OCI-LY3 (cell line): ENCODE results near the gene MYOF.
A peak's percentile ranks its signal among the peaks of the same experiment; 100 is the strongest.

Source experiments
- H2AFZ ChIP-seq: fragments of 200-600, 300-600 bp; shearing (Covaris generic); 2 replicates; pipeline ENCODE4 v1.6.0; 2014; ENCODE audit warnings: antibody characterized with exemption, low read depth, low read length
- H3K27ac ChIP-seq: fragments of 200-600, 300-600 bp; sonication (generic); 2 replicates; pipeline ENCODE4 v1.5.1; 2014; ENCODE audit warnings: mild to moderate bottlenecking, low read length, moderate library complexity, mixed read lengths
- H3K27me3 ChIP-seq: fragments of 200-600, 300-600 bp; sonication (generic); 2 replicates; pipeline ENCODE4 v1.6.1; 2014; ENCODE audit warnings: low read depth, low read length, mixed read lengths
- H3K36me3 ChIP-seq: fragments of 200-600, 300-600 bp; sonication (generic); replicated peaks from 2 replicates; pipeline ENCODE3; 2014; ENCODE audit warnings: low read depth, low read length, mixed read lengths
- H3K4me1 ChIP-seq: fragments of 300-600, 200-600 bp; sonication (generic); 2 replicates; pipeline ENCODE4 v1.6.1; 2014; ENCODE audit warnings: low read length, mixed read lengths
- H3K4me2 ChIP-seq: fragments of 200-600, 300-600 bp; sonication (generic); 2 replicates; pipeline ENCODE4 v1.6.1; 2014; ENCODE audit warnings: low read length, mixed read lengths
- H3K4me3 ChIP-seq: fragments of 300-600, 200-600 bp; sonication (generic); 2 replicates; pipeline ENCODE4 v1.5.1; 2014; ENCODE audit warnings: antibody characterized with exemption, mild to moderate bottlenecking, low read length, moderate library complexity
- H3K79me2 ChIP-seq: fragments of 300-600, 200-600 bp; shearing (Covaris generic); 2 replicates; pipeline ENCODE4 v1.6.1; 2014; ENCODE audit warnings: mild to moderate bottlenecking, low read length, mixed read lengths
- H3K9ac ChIP-seq: fragments of 300-600, 200-600 bp; shearing (Covaris generic); 2 replicates; pipeline ENCODE4 v1.6.0; 2014; ENCODE audit warnings: mild to moderate bottlenecking, low read length, moderate library complexity
- H3K9me3 ChIP-seq: fragments of 200-600, 300-600 bp; shearing (Covaris generic); 2 replicates; pipeline ENCODE4 v1.6.1; 2014; ENCODE audit warnings: low read length, mixed read lengths; ENCODE audit not compliant: insufficient read depth
- H4K20me1 ChIP-seq: fragments of 200-600, 300-600 bp; sonication (generic); 2 replicates; pipeline ENCODE4 v1.6.1; 2016; ENCODE audit warnings: low read length, mixed read lengths; ENCODE audit not compliant: insufficient read depth
- EZH2phosphoT487 ChIP-seq: fragments of 200-600 bp; shearing (Covaris generic); IDR thresholded peaks from 2 replicates; pipeline ENCODE4 v1.6.1; 2018; ENCODE audit warnings: antibody characterized with exemption, mixed run types, low read depth
- TF ChIP-seq, protein P1 (sequence below): fragments of 200-600, 300-600 bp; sonication (generic); IDR thresholded peaks from 2 replicates; pipeline ENCODE4 v1.5.1; 2014; ENCODE audit warnings: antibody characterized with exemption, low read length, low read depth

MYOF gene

DNA sequence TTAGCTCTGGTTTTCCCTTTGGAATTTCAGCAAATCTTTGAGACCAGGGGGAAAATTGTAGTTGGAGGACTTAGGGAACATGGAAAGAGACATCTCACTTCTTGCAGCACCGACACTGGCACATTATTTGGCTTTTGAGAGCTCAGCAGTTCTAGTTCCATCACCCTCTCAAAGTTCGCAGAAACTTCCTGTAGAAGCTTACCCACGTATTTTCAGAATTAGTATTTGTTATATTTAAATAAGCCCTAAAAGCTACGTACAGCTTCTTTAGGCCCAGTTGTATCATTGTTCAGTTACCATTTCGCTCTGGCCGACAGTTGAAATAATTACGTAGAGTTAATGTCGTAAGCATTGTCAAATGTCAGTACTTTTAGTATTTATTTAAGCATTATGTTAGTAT, 27.7 kb upstream of the MYOF start:
- Histone ChIP-seq H3K36me3 (peaks cover 13% of the 10 kb centered on the region), H3K9ac (no peak overlapping the region), H3K4me1 (no peaks in the 10 kb centered on the region), H2AFZ (no peak overlapping the region), H4K20me1 (no peaks in the 10 kb centered on the region), H3K79me2 (no peaks in the 10 kb centered on the region), H3K27ac (no peak overlapping the region), H3K9me3 (no peaks in the 10 kb centered on the region), H3K4me3 (no peak overlapping the region), H3K27me3 (no peaks in the 10 kb centered on the region), H3K4me2 (no peak overlapping the region)
- TF ChIP-seq EZH2phosphoT487 = no peak
- TF ChIP-seq, protein P1, sequence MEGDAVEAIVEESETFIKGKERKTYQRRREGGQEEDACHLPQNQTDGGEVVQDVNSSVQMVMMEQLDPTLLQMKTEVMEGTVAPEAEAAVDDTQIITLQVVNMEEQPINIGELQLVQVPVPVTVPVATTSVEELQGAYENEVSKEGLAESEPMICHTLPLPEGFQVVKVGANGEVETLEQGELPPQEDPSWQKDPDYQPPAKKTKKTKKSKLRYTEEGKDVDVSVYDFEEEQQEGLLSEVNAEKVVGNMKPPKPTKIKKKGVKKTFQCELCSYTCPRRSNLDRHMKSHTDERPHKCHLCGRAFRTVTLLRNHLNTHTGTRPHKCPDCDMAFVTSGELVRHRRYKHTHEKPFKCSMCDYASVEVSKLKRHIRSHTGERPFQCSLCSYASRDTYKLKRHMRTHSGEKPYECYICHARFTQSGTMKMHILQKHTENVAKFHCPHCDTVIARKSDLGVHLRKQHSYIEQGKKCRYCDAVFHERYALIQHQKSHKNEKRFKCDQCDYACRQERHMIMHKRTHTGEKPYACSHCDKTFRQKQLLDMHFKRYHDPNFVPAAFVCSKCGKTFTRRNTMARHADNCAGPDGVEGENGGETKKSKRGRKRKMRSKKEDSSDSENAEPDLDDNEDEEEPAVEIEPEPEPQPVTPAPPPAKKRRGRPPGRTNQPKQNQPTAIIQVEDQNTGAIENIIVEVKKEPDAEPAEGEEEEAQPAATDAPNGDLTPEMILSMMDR = no peak

DNA sequence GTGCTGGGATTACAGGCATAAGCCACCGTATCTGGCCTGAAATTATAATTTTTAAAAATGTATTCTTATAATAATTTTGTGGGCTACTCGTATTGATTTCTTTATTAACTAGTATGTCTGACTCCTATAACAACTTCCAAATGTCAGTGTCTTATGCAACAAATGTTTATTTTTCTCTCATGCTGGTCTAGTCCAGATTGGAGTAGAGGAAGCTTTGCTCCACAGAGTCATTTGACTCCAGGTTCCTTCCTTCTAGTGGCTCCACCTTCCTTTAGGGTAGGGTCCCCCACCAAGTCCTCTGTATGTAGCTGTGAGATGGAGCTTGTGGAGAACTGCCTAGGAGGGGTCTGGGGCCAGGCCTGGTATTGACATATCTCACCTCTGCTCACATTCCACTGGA, 22.9 kb upstream of the MYOF start:
- no peak overlapping the region for H3K9ac ChIP-seq
- H2AFZ ChIP-seq = no peak overlapping the region
- no peaks in the 10 kb centered on the region for H3K27me3 ChIP-seq
- no peak for TF ChIP-seq EZH2phosphoT487
- TF ChIP-seq, protein P1 = no peak
- H4K20me1 ChIP-seq = no peaks in the 10 kb centered on the region
- H3K9me3 ChIP-seq = no peaks in the 10 kb centered on the region
- no peak overlapping the region for H3K4me2 ChIP-seq
- peaks cover 15% of the 10 kb centered on the region for H3K4me1 ChIP-seq
- peaks cover 26% of the 10 kb centered on the region for H3K36me3 ChIP-seq
- H3K79me2 ChIP-seq = peaks cover 11% of the 10 kb centered on the region
- H3K27ac ChIP-seq = no peak overlapping the region
- H3K4me3 ChIP-seq = no peak overlapping the region

GRCh38 chr10:93503075-93503474, 20.9 kb upstream of the MYOF start:
- peak overlapping the region; percentile 18; the same call in 1 of the 2 replicates for H2AFZ ChIP-seq
- peaks cover 26% of the 10 kb centered on the region for H3K36me3 ChIP-seq
- peak overlapping the region; percentile 43 for H3K4me2 ChIP-seq
- 0 out of 2 replicates have a peak overlapping the region, but pooled peaks have one; percentile 8 for H3K9ac ChIP-seq
- H3K79me2 ChIP-seq = peaks cover 29% of the 10 kb centered on the region
- no peaks in the 10 kb centered on the region for H4K20me1 ChIP-seq
- H3K4me1 ChIP-seq = peaks cover 20% of the 10 kb centered on the region
- H3K27me3 ChIP-seq = no peaks in the 10 kb centered on the region
- peak overlapping the region; percentile 18; the same call in 1 of the 2 replicates for H3K27ac ChIP-seq
- H3K9me3 ChIP-seq = no peaks in the 10 kb centered on the region
- no peak for TF ChIP-seq EZH2phosphoT487
- TF ChIP-seq, protein P1 = no peak
- H3K4me3 ChIP-seq = peak overlapping the region; percentile 32; the same call in 1 of the 2 replicates

DNA sequence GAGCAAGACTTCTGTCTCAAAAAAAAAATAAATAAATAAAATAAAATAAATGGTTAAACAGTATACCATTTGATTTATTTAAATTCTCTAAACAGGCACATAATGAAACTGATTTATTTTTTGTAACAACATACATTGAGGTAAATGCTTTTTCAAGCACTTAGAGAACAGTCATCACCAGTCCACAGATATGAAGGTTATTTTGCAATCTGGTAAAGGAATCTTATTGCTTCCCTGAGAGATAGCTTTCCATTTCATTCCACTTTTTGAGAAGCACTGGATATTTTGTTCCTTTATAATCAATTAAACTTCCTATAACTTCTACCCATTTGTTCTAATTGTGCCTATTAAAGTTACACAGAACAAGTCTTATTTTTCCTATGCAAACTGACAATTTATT, 19.5 kb upstream of the MYOF start:
- Histone ChIP-seq H3K9ac (no peak overlapping the region), H3K79me2 (peaks cover 43% of the 10 kb centered on the region), H3K4me3 (no peak overlapping the region), H3K4me1 (peaks cover 22% of the 10 kb centered on the region), H3K9me3 (no peaks in the 10 kb centered on the region), H3K27me3 (no peaks in the 10 kb centered on the region), H4K20me1 (no peaks in the 10 kb centered on the region), H3K4me2 (no peak overlapping the region), H3K36me3 (peaks cover 26% of the 10 kb centered on the region), H3K27ac (no peak overlapping the region), H2AFZ (no peak overlapping the region)
- TF ChIP-seq, protein P1 = no peak
- TF ChIP-seq EZH2phosphoT487 = no peak
